SK-N-SH (cell line): ENCODE data around the gene FRMD8. TPM values are rescaled to one million over a fixed set of nuclear protein-coding genes. Genes with fewer than 3 reads are reported as not detected.

Experiments
- CTCF ChIA-PET: fragments of 300-600, 350-600 bp; formaldehyde crosslinking; extraction: SDS; loops from one replicate; lab custom pipeline; 2021; lab: Yijun Ruan, JAX
- POLR2A ChIA-PET: fragments of 350-600 bp; sonication (Branson Sonifier 250); formaldehyde crosslinking; extraction: SDS; loops from one replicate; lab custom pipeline; 2020; ENCODE audit warnings: antibody characterized with exemption, inconsistent platforms; lab: Yijun Ruan, JAX
- DNase-seq: peaks from one replicate; pipeline ENCODE4 v3.0.0; 2012
- H2AFZ ChIP-seq: fragments of 200-600 bp; sonication (generic); 2 replicates; pipeline ENCODE4 v1.8.1; 2016; ENCODE audit warnings: antibody characterized with exemption, mild to moderate bottlenecking, low read depth
- H3F3A ChIP-seq: fragments of 200-600 bp; sonication (generic); replicated peaks from 2 replicates; pipeline ENCODE3; 2016; ENCODE audit warnings: antibody characterized with exemption, mild to moderate bottlenecking; ENCODE audit not compliant: insufficient read depth
- H3K27ac ChIP-seq, 2 experiments: fragments of 200-500 bp in 1 of 2; fragments of 200-600 bp in 1 of 2; sonication (Bioruptor generic) in 1 of 2; sonication (generic), shearing (Covaris generic) in 1 of 2; 2 replicates each; pipeline versions ENCODE4 v1.5.1 to v1.6.1; 2014 to 2016; ENCODE audit warnings: low read depth in 2 of 2, inconsistent platforms in 1 of 2, low read length in 1 of 2, mild to moderate bottlenecking in 1 of 2, mixed read lengths in 1 of 2
- H3K27me3 ChIP-seq: fragments of 200-600 bp; sonication (generic), shearing (Covaris generic); 2 replicates; pipeline ENCODE4 v1.6.1; 2016; ENCODE audit warnings: mixed run types; ENCODE audit not compliant: insufficient read depth
- H3K36me3 ChIP-seq, 2 experiments: fragments of 200-500 bp in 1 of 2; fragments of 200-600 bp in 1 of 2; sonication (Bioruptor generic) in 1 of 2; sonication (generic) in 1 of 2; replicated peaks in 1 of 2; 2 replicates each; pipeline versions ENCODE3 to v1.5.1; 2014 to 2016; ENCODE audit warnings: low read length in 1 of 2, mild to moderate bottlenecking in 1 of 2; ENCODE audit not compliant: insufficient read depth in 2 of 2, control insufficient read depth in 1 of 2
- H3K4me1 ChIP-seq, 2 experiments: fragments of 200-500 bp in 1 of 2; fragments of 200-600 bp in 1 of 2; sonication (Bioruptor generic) in 1 of 2; sonication (generic), shearing (Covaris generic) in 1 of 2; 2 replicates each; pipeline versions ENCODE4 v1.5.1 to v1.6.1; 2014 to 2016; ENCODE audit warnings: low read depth in 1 of 2, low read length in 1 of 2, mixed run types in 1 of 2; ENCODE audit not compliant: insufficient read depth in 2 of 2, control insufficient read depth in 1 of 2
- H3K4me2 ChIP-seq: fragments of 200-600 bp; sonication (generic), shearing (Covaris generic); 2 replicates; pipeline ENCODE4 v1.6.1; 2017; ENCODE audit warnings: mixed run types
- H3K4me3 ChIP-seq, 2 experiments: fragments of 200-500 bp in 1 of 2; fragments of 200-600 bp in 1 of 2; sonication (Bioruptor generic) in 1 of 2; sonication (generic), shearing (Covaris generic) in 1 of 2; 2 replicates each; pipeline versions ENCODE4 v1.5.1 to v1.8.1; 2014 to 2016; ENCODE audit warnings: low read depth in 2 of 2, inconsistent platforms in 1 of 2, low read length in 1 of 2, mild to moderate bottlenecking in 1 of 2, mixed read lengths in 1 of 2, moderate library complexity in 1 of 2
- H3K79me2 ChIP-seq: fragments of 200-600 bp; sonication (generic); 2 replicates; pipeline ENCODE4 v1.8.1; 2017; ENCODE audit warnings: mild to moderate bottlenecking; ENCODE audit not compliant: insufficient read depth
- H3K9ac ChIP-seq: fragments of 200-600 bp; sonication (generic); 2 replicates; pipeline ENCODE4 v1.6.1; 2017; ENCODE audit warnings: mixed run types
- H3K9me2 ChIP-seq: fragments of 200-600 bp; sonication (generic); 2 replicates; pipeline ENCODE4 v1.6.1; 2017; ENCODE audit warnings: mixed run types
- H3K9me3 ChIP-seq: fragments of 200-600 bp; sonication (generic); 2 replicates; pipeline ENCODE4 v1.6.1; 2017; ENCODE audit warnings: mixed run types, mild to moderate bottlenecking, moderate library complexity
- H4K20me1 ChIP-seq: fragments of 200-600 bp; sonication (generic); 2 replicates; pipeline ENCODE4 v1.6.1; 2017; ENCODE audit warnings: mild to moderate bottlenecking, mixed run types; ENCODE audit not compliant: insufficient read depth
- CTCF ChIP-seq: fragments of 200-600 bp; sonication (generic); IDR thresholded peaks from 2 replicates; pipeline ENCODE4 v1.6.1; 2017; ENCODE audit warnings: antibody characterized with exemption, mild to moderate bottlenecking, moderate library complexity
- ELF1 ChIP-seq: IDR thresholded peaks from 2 replicates; pipeline ENCODE4 v1.4.0; 2012
- EP300 ChIP-seq, 2 experiments: IDR thresholded peaks; 2 replicates each; pipeline versions ENCODE4 v1.4.0 to v1.6.1; 2012; ENCODE audit warnings: borderline replicate concordance in 1 of 2, low read depth in 1 of 2, low read length in 1 of 2
- EZH2phosphoT487 ChIP-seq: fragments of 200-600 bp; sonication (generic); IDR thresholded peaks from 2 replicates; pipeline ENCODE4 v1.6.1; 2017; ENCODE audit warnings: low read depth, mixed run types, mild to moderate bottlenecking, antibody characterized with exemption, moderate library complexity, borderline replicate concordance
- FOSL2 ChIP-seq: IDR thresholded peaks from 2 replicates; pipeline ENCODE4 v1.4.0; 2012; ENCODE audit warnings: low read depth, mild to moderate bottlenecking, moderate library complexity, borderline replicate concordance
- FOXJ3 ChIP-seq: sonication (generic); formaldehyde crosslinking; IDR thresholded peaks from 2 replicates; pipeline ENCODE4 v1.5.1; 2020; ENCODE audit warnings: mild to moderate bottlenecking, missing genetic modification reagents
- FOXM1 ChIP-seq: IDR thresholded peaks from 2 replicates; pipeline ENCODE4 v1.4.0; 2012; ENCODE audit warnings: low read depth, mild to moderate bottlenecking
- GATA2 ChIP-seq: sonication (generic); formaldehyde crosslinking; IDR thresholded peaks from 2 replicates; pipeline ENCODE4 v1.5.0; 2020; ENCODE audit warnings: mild to moderate bottlenecking, missing genetic modification reagents
- JUND ChIP-seq: IDR thresholded peaks from 2 replicates; pipeline ENCODE4 v1.4.0; 2012
- MAX ChIP-seq: IDR thresholded peaks from 2 replicates; pipeline ENCODE4 v1.4.0; 2012; ENCODE audit warnings: low read depth
- MEF2A ChIP-seq: IDR thresholded peaks from 2 replicates; pipeline ENCODE4 v1.4.0; 2012; ENCODE audit warnings: low read depth, borderline replicate concordance
- MXI1 ChIP-seq: IDR thresholded peaks from 2 replicates; pipeline ENCODE4 v1.6.1; 2012; ENCODE audit warnings: mild to moderate bottlenecking, low read depth, low read length, improper control_type of control experiment
- NRF1 ChIP-seq: IDR thresholded peaks from 2 replicates; pipeline ENCODE4 v1.6.1; 2012; ENCODE audit warnings: low read depth, mild to moderate bottlenecking, low read length
- POLR2AphosphoS5 ChIP-seq: IDR thresholded peaks from 2 replicates; pipeline ENCODE4 v1.6.1; 2012; ENCODE audit warnings: low read depth, low read length
- RAD21 ChIP-seq: IDR thresholded peaks from 2 replicates; pipeline ENCODE4 v1.6.1; 2012; ENCODE audit warnings: mild to moderate bottlenecking, low read length
- RFX5 ChIP-seq: IDR thresholded peaks from 2 replicates; pipeline ENCODE4 v1.6.1; 2012; ENCODE audit warnings: mild to moderate bottlenecking, improper control_type of control experiment, low read length
- RXRA ChIP-seq: IDR thresholded peaks from 2 replicates; pipeline ENCODE4 v1.4.0; 2012; ENCODE audit warnings: low read depth, mild to moderate bottlenecking, borderline replicate concordance
- TAF1 ChIP-seq: IDR thresholded peaks from 2 replicates; pipeline ENCODE4 v1.6.1; 2012; ENCODE audit warnings: low read depth, mild to moderate bottlenecking, low read length, moderate library complexity, borderline replicate concordance
- USF1 ChIP-seq: IDR thresholded peaks from 2 replicates; pipeline ENCODE4 v1.4.0; 2012; ENCODE audit warnings: low read depth, borderline replicate concordance
- YY1 ChIP-seq: IDR thresholded peaks from 2 replicates; pipeline ENCODE4 v1.4.0; 2012; ENCODE audit warnings: low read depth, mild to moderate bottlenecking
- ZBTB33 ChIP-seq: IDR thresholded peaks from 2 replicates; pipeline ENCODE4 v1.4.0; 2012; ENCODE audit warnings: low read depth, borderline replicate concordance
- WGBS: methylation state at CpG from one replicate; pipeline ENCODE4 v1.1.6; 2017; ENCODE audit warnings: low lambda C conversion rate; 5-methylcytosine and 5-hydroxymethylcytosine counted together
- polyA plus RNA-seq, 3 experiments: library from polyadenylated mRNA; depleted of rRNA; stranded (reverse); fragments of >200 nt; gene quantifications; 2 replicates each; pipeline ENCODE4 v1.2.3, GENCODE V29; 2012
- TF ChIP-seq, protein P1 (sequence below): IDR thresholded peaks from 2 replicates; pipeline ENCODE4 v1.6.1; 2012; ENCODE audit warnings: mild to moderate bottlenecking, low read depth, low read length, moderate library complexity
- TF ChIP-seq, protein P2 (sequence below): fragments of 150-350 bp; IDR thresholded peaks from 2 replicates; pipeline ENCODE4 v1.6.1; 2016; ENCODE audit warnings: mild to moderate bottlenecking, low read depth, low read length

FRMD8 gene
- polyA plus RNA-seq, 1 of the 3 experiments (the other 2 are of a cell fraction), result 19.0 TPM

DNA sequence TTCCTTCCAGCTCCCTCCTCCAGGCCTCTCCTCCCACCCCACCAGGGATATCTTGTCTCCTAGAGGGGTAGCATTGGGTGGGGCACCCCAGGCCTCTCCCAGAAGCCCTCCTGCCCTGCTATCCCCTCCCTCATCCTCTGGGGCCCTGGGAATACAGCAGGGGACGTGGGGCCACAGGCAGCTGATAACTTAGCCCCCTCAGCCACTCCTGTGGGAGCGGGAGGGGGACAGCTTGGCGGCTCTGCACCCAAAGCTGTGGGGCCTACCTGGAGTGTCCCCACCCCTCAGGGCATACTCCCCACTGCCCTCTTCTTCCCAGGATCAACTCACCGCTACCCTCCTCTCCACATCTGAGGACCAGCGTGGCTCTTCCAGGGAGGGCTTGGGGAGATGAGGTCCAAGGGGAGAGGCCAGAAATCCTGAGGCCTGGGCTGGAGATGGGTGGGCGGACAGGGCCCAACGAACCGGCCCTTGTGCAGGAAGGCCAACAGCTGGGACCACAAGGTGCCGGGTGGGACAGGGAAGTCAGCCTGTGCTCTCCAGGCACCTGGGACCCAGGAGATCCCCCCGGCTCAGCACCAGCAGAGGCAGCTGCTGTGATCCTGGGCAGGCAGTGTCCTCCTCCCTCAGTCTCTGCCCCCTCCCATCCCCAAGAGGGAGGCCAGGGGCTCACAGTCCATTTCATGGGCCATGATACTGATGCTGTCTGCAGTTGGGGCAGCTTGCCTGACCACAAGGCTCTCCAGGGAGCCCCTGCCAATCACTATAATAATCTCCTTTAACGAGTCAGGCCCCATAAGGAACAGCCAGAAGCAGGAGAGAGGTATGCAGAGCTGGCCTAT is 59.4 kb downstream of the FRMD8 start:
- H3K9me3 ChIP-seq, result no peaks in the 10 kb centered on the region
- no peaks in the 10 kb centered on the region for H3K9me2 ChIP-seq
- no peaks in the 10 kb centered on the region for H3K27me3 ChIP-seq
- H3K36me3 ChIP-seq, result peaks cover 28 to 40% of the 10 kb centered on the region in 2 experiments
- H3K9ac ChIP-seq, result no peak overlapping the region
- no peak for DNase-seq
- H3K79me2 ChIP-seq, result peaks cover 38% of the 10 kb centered on the region
- peaks cover 0 to 19% of the 10 kb centered on the region in 2 experiments; a peak in 1 of 4 replicates for H3K4me1 ChIP-seq
- peak overlapping the region in 1 of 2 experiments; percentile 100; a peak in 3 of 4 replicates for H3K27ac ChIP-seq
- WGBS, result 77% methylated on average over 5 of the region's 11 CpGs
- H3K4me3 ChIP-seq, result no peak overlapping the region
- no peak overlapping the region for H3K4me2 ChIP-seq
- H3F3A ChIP-seq, result peaks cover 86% of the 10 kb centered on the region
- ChIA-PET CTCF (interaction anchor here (1.3 to 2.3 kb wide), 5 partner anchors 13 to 60 kb away, joined by 4 to 6 read pairs (median 4); no protein-coding TSS in a partner anchor), POLR2A (interaction anchor here (0.8 to 4.5 kb wide), 4 partner anchors 16 to 60 kb away, joined by 3 to 28 read pairs (median 10); partner anchors contain the start of genes MALAT1 and NEAT1)
- H2AFZ ChIP-seq, result no peak overlapping the region
- peaks cover 86% of the 10 kb centered on the region for H4K20me1 ChIP-seq
- TF ChIP-seq TAF1 (no peak), USF1 (no peak), ZBTB33 (no peak), NRF1 (no peak), GATA2 (CRISPR knock-in tag) (no peak), ELF1 (no peak), FOSL2 (no peak), RAD21 (no peak), EP300 (IDR thresholded peaks at IDR 0.05; ENCODE audit: borderline replicate concordance in 1 of 2, low read depth in 1 of 2, low read length in 1 of 2) (no peak), CTCF (no peak), YY1 (no peak), MAX (no peak), FOXJ3 (CRISPR knock-in tag) (no peak), POLR2AphosphoS5 (peak; percentile 28; the same call in 1 of the 2 replicates), MEF2A (no peak), JUND (0 out of 2 replicates have a peak, but pooled peaks have one; percentile 3), EZH2phosphoT487 (no peak), FOXM1 (no peak), RFX5 (no peak), RXRA (no peak), MXI1 (no peak)
- TF ChIP-seq, protein P1, sequence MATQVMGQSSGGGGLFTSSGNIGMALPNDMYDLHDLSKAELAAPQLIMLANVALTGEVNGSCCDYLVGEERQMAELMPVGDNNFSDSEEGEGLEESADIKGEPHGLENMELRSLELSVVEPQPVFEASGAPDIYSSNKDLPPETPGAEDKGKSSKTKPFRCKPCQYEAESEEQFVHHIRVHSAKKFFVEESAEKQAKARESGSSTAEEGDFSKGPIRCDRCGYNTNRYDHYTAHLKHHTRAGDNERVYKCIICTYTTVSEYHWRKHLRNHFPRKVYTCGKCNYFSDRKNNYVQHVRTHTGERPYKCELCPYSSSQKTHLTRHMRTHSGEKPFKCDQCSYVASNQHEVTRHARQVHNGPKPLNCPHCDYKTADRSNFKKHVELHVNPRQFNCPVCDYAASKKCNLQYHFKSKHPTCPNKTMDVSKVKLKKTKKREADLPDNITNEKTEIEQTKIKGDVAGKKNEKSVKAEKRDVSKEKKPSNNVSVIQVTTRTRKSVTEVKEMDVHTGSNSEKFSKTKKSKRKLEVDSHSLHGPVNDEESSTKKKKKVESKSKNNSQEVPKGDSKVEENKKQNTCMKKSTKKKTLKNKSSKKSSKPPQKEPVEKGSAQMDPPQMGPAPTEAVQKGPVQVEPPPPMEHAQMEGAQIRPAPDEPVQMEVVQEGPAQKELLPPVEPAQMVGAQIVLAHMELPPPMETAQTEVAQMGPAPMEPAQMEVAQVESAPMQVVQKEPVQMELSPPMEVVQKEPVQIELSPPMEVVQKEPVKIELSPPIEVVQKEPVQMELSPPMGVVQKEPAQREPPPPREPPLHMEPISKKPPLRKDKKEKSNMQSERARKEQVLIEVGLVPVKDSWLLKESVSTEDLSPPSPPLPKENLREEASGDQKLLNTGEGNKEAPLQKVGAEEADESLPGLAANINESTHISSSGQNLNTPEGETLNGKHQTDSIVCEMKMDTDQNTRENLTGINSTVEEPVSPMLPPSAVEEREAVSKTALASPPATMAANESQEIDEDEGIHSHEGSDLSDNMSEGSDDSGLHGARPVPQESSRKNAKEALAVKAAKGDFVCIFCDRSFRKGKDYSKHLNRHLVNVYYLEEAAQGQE, result no peak
- TF ChIP-seq, protein P2, sequence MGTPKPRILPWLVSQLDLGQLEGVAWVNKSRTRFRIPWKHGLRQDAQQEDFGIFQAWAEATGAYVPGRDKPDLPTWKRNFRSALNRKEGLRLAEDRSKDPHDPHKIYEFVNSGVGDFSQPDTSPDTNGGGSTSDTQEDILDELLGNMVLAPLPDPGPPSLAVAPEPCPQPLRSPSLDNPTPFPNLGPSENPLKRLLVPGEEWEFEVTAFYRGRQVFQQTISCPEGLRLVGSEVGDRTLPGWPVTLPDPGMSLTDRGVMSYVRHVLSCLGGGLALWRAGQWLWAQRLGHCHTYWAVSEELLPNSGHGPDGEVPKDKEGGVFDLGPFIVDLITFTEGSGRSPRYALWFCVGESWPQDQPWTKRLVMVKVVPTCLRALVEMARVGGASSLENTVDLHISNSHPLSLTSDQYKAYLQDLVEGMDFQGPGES, result no peak
